Loucy (cell line): ENCODE data around the gene CENPO.

Experiments
- EZH2phosphoT487 ChIP-seq: fragments of 200-600 bp; IDR thresholded peaks from 2 replicates; pipeline ENCODE4 v1.6.1; 2018; ENCODE audit warnings: antibody characterized with exemption, mild to moderate bottlenecking, moderate library complexity, borderline replicate concordance
- TF ChIP-seq, protein P1 (sequence below): fragments of 200-600 bp; sonication (generic); conservative IDR thresholded peaks from 2 replicates; pipeline ENCODE4 v1.5.1; 2014; ENCODE audit warnings: mild to moderate bottlenecking, antibody characterized with exemption, low read length

DNA sequence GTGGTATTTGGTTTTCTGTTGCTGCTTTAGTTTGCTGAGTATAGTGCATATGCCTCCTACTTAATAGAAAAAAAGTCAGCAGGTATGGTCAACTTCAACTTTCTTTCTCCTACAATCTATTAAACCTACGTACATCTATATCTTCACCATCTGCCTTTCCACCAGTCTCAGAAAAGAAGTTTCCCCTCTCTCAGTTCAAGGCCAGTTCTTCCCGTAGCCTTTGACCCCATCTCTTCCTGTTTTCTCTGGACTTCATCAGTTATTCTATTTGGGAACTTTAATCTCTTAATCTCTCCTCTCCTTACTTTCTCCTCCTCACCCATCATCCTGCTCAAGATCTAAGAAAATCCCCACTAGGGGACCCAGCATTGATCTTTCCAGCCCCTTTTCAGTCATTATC, 5.7 kb upstream of the CENPO start:
- TF ChIP-seq, protein P1, sequence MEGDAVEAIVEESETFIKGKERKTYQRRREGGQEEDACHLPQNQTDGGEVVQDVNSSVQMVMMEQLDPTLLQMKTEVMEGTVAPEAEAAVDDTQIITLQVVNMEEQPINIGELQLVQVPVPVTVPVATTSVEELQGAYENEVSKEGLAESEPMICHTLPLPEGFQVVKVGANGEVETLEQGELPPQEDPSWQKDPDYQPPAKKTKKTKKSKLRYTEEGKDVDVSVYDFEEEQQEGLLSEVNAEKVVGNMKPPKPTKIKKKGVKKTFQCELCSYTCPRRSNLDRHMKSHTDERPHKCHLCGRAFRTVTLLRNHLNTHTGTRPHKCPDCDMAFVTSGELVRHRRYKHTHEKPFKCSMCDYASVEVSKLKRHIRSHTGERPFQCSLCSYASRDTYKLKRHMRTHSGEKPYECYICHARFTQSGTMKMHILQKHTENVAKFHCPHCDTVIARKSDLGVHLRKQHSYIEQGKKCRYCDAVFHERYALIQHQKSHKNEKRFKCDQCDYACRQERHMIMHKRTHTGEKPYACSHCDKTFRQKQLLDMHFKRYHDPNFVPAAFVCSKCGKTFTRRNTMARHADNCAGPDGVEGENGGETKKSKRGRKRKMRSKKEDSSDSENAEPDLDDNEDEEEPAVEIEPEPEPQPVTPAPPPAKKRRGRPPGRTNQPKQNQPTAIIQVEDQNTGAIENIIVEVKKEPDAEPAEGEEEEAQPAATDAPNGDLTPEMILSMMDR, result no peak
- no peak for TF ChIP-seq EZH2phosphoT487
